Fibroblast of upper back skin (primary cell): ENCODE results near the gene HSD3B7.

Experiments
- DNase-seq: peaks from one replicate; pipeline ENCODE4 v3.0.0-alpha.2; 2013

HSD3B7 gene

DNA sequence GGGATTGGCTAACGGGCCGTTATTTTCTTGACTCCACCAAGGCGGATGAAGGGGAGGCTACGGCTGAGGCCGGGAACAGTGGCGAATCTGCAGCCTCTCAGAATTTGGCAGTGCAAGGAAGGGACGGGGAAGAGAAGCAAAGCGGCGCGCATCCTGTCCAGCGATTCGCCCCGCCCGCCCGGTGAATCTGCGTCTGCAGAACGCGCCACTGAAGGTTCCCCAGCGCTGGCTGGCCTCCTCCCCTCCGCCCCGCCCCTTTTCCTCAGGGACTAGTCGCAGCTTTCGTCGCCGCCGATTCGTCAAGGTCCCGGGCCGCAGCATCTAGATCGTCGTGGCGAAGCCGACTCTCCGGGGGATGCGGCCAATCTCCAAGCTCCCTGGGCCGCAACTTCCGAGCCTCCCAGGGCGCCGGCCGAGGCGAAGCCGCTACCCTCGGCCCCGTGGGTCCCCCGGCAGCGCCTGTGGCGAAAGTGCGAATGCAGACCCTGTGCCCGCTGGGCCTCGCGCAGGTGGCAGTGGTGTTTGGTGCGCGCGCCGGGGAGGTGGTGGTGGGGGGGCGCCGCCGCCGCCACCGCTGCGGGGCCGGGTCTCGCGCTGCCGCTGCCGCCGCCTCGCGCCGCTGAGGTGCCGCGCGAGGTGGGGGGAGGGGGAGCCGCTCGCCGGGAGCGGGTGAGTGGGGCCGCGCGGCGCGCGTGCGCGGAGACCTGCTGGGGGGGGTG is 27.4 kb upstream of the HSD3B7 start, which contains the start of gene SETD1A:
SETD1A (plus strand) TSS at position 299 of the 719 bp plus-strand sequence. CDS start 978 bp downstream, outside the sequence.
- peak; percentile 95 for DNase-seq

DNA sequence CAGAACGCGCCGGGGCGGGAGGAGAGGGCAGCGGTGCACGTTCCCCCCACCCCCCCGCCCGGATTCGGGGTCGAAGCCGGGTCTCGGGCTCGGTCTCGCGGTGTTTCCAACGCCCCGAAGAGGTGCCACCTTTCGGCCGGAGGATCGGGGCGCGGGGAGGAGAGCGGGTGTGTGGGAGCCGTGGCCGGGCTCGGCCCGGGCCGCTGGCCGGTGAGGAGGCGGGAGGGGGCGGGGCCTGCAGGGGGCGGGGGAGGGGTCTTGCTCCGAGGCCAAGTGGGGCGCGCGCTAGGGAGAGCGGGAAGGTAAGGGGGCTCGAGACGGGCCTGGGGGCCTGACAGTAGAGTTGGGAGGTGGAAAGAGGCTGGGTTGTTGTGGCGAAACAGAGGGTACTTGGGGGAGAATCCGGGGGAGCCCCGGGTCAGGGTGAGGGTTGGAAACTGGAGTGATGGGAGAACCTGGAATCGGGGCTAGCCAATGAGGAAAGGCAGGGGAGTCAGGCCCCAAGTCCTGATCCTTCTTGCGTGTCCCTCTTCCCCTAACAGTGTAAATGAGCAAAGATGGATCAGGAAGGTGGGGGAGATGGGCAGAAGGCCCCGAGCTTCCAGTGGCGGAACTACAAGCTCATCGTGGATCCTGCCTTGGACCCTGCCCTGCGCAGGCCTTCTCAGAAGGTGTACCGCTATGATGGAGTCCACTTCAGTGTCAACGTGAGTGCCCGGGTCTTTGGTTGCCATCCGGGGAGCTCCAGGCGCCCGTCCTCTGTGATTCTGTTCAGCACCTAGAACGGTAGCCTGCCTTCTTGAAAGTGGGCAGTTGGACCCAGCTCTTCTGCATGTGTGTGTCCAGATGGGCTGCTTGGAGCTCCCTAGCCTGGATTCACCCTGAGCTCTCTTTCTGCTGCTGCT is 26.6 kb upstream of the HSD3B7 start:
- DNase-seq = peak; percentile 41

DNA sequence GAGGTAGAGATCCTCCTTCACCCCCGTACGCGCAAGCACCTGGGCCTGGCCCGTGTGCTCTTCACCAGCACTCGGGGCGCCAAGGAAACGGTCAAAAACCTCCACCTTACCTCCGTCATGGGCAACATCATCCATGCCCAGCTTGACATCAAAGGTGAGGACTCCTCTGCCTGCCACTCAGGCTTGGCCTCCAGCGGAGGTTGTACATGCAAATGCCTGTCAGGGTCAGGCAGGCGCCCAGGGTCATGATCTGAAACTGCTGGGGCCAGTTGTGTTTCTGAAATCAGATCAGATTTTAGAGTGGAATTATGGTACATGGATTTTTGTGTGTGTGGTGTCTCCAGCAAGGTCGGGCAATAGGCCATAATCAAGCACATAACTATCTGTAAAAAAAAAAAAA is 23.6 kb upstream of the HSD3B7 start:
- DNase-seq = no peak

DNA sequence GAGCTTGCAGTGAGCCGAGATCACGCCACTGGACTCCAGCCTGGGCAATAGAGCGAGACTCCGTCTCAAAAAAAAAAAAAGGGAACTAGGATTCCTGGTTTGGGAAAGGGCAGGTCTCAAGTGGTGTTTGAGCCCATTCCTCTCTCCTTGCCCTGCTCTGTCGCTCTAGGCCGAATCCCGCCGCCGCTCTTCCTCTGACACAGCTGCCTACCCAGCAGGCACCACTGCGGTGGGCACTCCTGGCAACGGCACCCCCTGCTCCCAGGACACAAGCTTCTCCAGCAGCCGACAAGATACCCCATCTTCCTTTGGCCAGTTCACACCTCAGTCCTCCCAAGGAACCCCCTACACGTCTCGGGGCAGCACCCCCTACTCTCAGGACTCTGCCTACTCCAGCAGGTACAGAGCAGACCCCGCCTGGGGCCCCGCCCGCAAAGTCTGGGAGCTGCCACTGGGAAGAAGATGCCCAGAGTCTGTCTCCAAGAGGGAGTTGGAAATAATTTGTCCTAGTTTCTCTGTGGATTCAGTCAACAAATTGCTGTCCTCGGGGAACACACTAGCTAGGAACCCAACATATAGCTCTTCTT is 21.0 kb upstream of the HSD3B7 start:
- DNase-seq = no peak

DNA sequence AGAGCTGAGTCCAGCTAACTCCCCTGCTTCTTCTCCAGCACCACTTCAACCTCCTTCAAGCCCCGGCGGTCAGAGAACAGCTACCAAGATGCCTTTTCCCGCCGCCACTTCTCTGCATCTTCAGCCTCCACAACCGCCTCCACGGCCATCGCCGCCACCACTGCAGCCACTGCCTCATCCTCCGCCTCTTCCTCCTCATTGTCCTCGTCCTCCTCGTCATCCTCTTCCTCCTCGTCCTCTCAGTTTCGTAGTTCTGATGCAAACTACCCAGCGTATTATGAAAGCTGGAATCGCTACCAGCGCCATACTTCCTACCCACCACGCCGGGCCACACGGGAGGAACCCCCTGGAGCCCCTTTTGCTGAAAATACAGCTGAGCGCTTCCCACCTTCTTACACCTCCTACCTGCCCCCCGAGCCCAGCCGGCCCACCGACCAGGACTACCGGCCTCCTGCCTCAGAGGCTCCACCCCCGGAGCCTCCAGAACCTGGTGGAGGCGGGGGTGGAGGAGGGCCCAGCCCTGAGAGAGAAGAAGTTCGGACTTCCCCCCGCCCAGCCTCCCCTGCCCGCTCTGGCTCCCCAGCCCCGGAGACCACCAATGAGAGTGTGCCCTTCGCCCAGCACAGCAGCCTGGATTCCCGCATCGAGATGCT is 20.3 kb upstream of the HSD3B7 start:
- no peak for DNase-seq

DNA sequence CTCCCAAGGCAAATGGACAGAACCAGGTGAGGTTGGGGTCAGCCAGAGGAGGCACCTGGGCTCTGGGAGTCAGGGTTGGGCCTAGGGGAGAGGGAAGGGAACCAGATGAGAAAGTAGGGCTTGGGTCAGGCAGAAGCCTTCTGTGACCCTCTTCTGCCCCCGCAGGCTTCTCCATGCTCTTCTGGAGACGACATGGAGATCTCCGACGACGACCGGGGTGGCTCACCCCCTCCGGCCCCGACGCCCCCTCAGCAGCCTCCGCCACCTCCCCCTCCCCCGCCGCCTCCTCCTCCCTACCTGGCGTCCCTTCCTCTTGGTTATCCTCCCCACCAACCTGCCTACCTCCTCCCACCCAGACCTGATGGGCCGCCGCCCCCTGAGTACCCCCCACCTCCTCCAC is 19.6 kb upstream of the HSD3B7 start:
- no peak for DNase-seq

DNA sequence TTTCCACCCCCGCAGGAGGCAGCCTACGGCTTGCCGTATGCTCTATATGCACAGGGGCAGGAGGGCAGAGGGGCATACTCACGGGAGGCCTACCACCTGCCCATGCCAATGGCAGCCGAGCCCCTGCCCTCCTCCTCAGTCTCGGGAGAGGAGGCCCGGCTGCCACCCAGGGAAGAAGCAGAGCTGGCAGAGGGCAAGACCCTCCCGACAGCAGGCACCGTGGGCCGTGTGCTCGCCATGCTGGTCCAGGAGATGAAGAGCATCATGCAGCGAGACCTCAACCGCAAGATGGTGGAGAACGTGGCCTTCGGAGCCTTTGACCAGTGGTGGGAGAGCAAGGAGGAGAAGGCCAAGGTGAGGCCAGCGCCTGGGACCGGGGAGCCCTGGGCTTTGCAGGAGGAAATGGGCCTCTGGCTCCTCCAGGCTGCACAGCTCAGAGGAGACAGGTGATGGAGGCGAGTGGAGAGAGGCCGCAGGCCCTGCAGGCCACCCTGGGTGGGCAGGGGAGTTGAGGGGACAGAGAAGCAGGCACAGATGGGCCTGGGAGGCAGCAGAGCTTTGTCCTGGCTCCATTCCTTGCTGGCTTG is 18.9 kb upstream of the HSD3B7 start:
- no peak for DNase-seq

DNA sequence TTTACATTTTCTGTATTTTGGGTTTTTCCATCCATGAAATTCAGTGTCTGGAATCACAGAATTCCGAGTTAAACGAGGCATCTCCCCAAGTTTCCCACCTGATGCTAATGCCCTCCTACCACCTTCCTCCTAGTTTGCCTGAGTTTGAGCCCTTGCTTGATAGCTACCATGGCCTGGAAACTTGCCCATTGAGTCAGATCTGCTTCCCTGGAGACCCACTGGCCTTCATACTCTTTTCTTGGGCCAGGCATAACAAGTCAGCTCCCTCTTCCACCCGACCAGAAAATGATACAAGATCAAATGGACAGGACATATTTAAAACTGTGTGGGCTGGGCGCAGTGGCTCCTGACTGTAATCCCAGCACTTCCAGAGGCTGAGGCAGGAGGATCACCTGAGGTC is 17.2 kb upstream of the HSD3B7 start:
- DNase-seq = no peak

DNA sequence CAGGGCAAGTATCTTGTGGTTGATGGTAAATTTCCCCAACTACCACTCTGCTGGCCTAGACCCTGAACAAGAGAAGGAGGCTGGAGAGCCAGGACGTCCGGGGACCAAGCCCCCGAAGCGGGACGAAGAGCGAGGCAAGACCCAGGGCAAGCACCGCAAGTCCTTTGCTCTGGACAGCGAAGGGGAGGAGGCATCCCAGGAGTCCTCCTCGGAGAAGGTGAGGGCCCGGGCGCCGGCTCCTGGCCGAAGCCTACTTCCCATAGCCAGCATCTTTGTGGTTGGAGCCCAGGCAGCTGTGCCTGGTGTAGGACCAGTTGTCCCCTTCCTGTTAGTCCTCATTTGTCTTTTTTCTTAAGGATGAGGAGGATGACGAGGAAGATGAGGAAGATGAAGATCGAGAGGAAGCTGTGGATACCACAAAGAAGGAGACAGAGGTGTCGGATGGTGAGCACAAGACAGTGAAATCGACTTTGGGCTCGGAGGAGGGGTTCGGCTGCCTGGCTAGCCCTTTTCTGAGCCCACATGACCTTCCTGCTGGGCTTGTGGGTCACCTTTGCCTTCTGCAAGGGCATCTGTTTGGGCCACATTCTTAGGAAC is 15.7 kb upstream of the HSD3B7 start:
- DNase-seq = no peak

DNA sequence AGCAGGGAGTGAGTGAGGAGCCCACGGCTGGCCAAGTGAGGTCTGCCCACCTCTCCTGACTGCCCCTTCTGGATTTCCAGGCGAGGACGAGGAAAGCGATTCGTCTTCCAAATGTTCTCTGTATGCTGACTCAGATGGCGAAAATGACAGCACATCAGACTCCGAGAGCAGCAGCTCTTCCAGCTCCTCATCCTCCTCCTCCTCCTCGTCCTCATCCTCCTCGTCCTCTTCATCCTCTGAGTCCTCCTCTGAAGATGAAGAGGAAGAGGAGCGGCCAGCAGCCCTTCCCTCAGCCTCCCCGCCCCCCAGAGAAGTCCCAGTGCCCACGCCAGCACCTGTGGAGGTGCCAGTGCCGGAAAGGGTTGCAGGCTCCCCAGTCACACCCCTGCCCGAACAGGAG is 13.7 kb upstream of the HSD3B7 start:
- no peak for DNase-seq

DNA sequence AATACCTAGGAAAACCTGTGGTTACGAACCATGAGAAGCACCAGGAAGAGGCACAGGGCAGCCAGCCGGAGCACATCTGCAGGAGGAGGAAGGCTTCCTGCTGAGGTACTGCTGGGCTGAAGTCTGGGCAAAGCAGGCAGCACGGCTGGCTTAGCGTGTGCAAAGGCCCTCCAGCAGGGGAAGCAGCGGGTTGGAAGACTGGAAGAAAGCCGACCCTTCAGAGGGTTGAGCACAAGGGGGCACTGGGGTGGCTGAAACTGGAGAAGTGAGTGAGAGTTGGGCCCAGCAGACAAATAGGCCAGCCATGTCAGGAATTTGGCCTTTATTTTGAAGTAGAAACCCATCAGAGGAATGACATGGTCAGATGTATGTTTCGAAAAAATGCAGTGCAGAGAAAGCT is 12.1 kb upstream of the HSD3B7 start:
- DNase-seq = peak; percentile 16

DNA sequence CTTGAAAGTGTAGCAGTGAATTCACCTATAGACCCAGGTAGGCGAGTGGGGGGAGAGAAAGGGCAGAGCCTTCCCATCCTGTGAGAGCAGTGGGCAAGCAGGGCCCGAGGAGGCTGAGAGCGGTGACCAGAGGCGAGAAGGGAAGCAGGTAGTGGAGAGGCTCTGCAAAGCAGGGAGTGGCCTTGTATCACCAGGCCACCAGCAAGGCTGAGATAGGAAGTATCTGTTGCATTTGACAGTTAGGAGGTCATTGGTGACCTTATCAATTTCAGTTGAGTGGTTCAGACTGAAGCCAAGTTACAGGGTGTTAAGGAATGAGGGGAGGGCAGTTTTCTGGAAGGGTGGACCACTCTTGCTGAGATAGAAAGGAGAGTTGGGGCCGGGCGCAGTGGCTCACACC is 10.7 kb upstream of the HSD3B7 start:
- no peak for DNase-seq

DNA sequence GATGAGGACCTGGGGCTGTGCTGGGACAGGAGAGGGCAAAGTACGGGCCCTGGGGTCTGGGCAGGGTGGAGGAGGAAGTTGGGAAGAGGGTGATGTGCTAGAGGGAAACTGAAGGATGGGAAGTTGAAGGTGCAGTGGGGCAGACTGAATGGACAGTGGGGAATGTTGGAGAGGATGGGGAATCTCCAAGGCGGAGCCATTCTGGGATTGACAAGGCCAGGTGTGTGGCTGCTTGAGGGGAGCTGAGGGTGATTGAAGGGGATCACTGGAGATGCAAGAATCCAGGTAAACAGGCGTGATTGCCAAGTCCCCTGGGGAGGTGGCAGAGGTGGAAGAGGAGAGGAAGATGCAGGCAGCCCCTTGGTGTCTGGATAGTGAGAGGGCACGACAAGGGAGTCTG is 8.5 kb upstream of the HSD3B7 start:
- no peak for DNase-seq

DNA sequence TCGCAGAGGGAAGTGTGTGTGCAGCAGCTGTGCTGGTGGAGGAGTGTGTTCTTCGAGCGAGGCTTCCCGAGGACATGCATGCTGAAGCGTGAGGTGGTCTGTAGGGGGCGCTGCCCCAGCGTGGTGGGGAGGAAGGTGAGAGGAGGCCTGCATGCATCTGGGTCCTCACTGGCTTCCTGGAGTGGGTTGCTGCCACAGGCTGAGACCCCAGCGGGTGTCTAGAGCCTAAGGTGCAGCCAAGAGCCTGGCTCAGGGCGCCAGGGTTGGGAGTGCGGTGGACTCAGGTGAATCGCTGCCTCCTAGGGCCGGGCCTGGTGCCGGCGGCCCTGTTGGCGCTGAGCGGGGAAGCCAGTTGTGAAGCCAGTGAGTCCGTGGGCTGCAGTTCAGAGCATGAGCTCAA is 7.5 kb upstream of the HSD3B7 start:
- DNase-seq = no peak

DNA sequence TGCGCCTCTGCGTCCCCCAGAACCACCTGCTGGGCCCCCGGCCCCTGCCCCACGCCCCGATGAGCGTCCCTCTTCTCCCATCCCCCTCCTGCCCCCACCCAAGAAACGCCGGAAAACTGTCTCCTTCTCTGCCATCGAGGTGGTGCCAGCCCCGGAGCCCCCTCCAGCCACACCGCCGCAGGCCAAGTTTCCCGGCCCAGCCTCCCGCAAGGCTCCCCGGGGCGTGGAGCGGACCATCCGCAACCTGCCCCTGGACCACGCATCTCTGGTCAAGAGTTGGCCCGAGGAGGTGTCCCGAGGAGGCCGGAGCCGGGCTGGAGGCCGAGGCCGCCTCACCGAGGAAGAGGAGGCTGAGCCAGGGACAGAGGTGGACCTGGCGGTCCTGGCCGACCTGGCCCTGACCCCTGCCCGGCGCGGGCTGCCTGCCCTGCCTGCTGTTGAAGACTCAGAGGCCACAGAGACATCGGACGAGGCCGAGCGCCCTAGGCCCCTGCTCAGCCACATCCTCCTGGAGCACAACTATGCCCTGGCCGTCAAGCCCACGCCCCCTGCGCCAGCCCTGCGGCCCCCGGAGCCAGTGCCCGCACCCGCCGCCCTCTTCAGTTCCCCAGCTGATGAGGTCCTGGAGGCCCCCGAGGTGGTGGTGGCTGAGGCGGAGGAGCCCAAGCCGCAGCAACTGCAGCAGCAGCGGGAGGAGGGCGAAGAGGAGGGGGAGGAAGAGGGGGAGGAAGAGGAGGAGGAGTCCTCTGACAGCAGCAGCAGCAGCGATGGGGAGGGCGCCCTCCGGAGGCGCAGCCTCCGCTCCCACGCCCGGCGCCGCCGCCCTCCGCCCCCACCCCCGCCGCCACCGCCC is 5.6 kb upstream of the HSD3B7 start:
- no peak for DNase-seq

DNA sequence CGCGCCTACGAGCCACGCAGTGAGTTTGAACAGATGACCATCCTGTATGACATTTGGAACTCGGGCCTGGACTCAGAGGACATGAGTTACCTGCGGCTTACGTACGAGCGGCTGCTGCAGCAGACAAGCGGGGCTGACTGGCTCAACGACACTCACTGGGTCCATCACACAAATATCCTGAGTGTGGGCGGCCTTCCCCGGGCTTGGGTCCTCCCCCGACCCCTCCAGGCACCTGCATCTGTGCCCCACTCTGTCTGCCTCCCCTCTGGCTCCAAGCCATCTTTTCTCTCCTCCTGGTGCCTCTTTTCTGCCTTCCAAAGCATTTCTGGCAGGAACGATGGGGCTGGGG is 5.0 kb upstream of the HSD3B7 start:
- DNase-seq = no peak

DNA sequence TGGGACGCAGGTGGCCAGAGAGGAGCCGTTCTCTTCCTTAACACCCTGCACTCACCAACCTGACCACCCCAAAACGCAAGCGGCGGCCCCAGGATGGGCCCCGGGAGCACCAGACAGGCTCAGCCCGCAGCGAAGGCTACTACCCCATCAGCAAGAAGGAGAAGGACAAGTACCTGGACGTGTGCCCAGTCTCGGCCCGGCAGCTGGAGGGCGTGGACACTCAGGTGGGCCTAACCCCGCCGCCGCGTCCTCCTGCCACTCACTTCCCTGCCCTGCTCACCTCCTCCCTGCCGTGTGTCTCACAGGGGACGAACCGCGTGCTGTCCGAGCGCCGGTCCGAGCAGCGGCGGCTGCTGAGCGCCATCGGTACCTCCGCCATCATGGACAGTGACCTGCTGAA is 4.6 kb upstream of the HSD3B7 start:
- DNase-seq = no peak

DNA sequence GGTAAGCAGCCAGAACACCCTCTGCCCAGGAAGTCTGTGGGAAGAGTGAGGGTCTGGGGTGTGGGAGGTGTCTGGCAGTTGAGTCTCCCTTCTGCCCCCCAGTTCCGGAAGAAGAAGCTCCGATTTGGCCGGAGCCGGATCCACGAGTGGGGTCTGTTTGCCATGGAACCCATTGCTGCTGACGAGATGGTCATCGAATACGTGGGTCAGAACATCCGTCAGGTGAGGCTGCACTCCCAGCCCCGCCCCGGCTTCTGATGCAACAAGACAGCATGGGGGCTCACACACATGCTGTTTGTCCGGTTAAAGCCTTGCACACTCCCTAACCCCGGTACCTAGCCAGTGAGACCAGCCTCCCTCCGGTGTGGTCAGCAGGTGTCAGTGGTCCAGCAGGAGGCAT is 4.0 kb upstream of the HSD3B7 start:
- DNase-seq = no peak

DNA sequence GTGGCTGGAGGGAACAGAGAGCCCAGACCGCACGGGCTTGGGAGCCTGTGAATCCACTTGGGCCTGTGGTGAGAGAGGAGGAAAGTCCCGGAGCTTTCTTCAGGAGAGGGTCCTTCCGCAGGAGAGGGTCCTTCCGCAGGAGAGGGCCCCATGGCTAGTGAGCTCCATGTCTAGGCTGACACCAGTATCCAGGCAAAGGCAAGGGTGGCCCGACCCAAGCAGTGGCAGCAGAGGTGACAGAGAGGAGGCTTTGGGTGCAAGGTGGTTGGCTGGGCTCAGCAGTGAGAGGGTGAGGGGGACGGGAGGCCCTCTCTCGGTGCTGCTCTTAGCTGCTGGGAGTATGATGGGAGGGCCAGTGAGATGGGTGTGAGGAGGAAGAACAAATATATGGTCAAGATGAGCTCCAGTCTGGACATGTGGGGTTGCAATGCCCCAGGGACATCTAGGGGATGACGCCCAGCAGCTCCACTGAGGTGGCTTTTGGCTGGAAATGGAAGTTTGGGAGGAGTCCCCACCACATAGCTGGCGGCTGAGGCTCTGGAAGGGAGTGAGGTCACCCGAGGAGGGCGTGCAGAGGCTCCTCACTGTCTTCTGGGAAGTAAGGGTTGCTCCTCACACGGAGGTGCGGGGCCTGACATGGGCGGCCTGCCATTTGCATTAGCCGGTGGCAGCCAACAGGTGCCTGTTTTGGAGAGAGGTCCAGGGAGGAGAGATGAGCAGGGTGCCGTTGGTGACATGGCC is 2.3 kb upstream of the HSD3B7 start:
- DNase-seq = no peak

DNA sequence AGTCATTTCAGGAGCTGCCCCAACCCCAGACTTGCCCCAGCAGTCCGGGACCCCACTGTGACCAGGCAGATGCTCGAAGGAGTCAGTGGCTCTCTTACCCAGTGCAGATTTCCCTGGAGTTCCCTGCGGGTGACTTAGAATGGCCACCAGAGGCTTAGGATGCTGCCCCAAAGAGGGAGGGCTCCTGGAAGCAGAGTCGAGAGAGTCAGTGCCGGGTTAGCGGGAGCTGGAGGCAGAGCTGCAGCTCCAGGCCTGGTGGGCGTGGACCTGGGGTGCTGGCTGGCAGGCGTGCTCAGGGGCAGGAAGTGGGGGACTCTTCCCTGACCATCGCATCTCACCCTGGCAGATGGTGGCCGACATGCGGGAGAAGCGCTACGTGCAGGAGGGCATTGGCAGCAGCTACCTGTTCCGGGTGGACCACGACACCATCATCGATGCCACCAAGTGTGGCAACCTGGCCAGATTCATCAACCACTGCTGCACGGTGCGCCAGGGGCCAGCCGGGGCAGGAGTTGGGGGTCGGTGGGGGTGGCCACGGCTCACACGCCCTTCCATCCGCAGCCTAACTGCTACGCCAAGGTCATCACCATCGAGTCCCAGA is 1.6 kb upstream of the HSD3B7 start:
- no peak for DNase-seq
